ENCODE results near the gene ADAM15.
A peak's percentile ranks its signal among the peaks of the same experiment; 100 is the strongest.

ADAM15 gene

DNA sequence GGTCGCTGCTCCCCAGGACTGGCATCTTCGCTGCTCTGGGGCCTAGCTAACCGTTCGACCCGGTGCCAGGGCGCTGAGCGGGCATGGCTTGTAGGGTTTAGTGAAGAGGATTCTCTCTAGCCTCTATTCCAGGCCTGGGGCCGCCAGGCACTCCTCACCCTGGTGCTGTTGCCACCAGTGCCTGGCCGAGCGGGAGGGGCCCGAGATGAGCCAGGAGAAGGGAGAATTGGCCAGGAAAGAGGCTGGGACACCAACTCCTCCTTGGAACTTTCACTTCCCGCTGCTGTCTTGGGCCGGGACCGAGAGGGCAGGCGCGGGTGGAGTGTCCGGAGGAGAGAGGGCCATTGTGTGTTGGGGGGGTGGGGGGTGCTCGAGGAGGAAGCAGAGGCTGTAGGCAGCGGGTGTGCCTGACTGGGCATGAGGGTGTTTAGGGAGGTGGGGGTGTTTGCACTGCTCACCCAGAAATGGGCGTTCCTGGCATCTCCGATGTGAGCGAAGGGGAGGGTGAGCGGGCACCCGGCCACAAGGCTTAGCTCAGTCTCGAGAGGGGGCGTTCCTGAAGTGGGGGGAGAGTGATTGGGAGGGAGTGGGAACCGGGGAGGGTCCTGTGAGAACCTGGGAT, 772 bp downstream of the ADAM15 start:
- TF ChIP-seq, protein P1, sequence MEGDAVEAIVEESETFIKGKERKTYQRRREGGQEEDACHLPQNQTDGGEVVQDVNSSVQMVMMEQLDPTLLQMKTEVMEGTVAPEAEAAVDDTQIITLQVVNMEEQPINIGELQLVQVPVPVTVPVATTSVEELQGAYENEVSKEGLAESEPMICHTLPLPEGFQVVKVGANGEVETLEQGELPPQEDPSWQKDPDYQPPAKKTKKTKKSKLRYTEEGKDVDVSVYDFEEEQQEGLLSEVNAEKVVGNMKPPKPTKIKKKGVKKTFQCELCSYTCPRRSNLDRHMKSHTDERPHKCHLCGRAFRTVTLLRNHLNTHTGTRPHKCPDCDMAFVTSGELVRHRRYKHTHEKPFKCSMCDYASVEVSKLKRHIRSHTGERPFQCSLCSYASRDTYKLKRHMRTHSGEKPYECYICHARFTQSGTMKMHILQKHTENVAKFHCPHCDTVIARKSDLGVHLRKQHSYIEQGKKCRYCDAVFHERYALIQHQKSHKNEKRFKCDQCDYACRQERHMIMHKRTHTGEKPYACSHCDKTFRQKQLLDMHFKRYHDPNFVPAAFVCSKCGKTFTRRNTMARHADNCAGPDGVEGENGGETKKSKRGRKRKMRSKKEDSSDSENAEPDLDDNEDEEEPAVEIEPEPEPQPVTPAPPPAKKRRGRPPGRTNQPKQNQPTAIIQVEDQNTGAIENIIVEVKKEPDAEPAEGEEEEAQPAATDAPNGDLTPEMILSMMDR (IDR thresholded peaks at IDR 0.05; ENCODE audit: low read depth, low read length, poor library complexity, severe bottlenecking) = no peak
- no peak for TF ChIP-seq EZH2phosphoT487 (IDR thresholded peaks at IDR 0.05; ENCODE audit: borderline replicate concordance, low read length)
- H3F3A ChIP-seq (ENCODE audit: control insufficient read depth, insufficient read depth) = 0 out of 2 replicates have a peak, but pooled peaks cover 3% of the 10 kb centered on the region
- H3K27me3 ChIP-seq (ENCODE audit: control insufficient read depth, low read length) = no peaks in the 10 kb centered on the region
- peak overlapping the region; percentile 81 for H3K4me3 ChIP-seq (ENCODE audit: low read length)
- peaks cover 16% of the 10 kb centered on the region; the same call in 1 of the 2 replicates for H3K36me3 ChIP-seq (ENCODE audit: control insufficient read depth, low read length)
- peaks cover 34% of the 10 kb centered on the region for H3K4me1 ChIP-seq (ENCODE audit: control insufficient read depth, low read length)
- H4K20me1 ChIP-seq (ENCODE audit: control insufficient read depth, insufficient read depth, low read depth, low read length) = no peaks in the 10 kb centered on the region
- peak overlapping the region; percentile 93 for H3K4me2 ChIP-seq (ENCODE audit: low read length)
- no peaks in the 10 kb centered on the region for H3K9me3 ChIP-seq (ENCODE audit: control insufficient read depth, insufficient read depth, low read length)
- no peak overlapping the region for H3K27ac ChIP-seq (ENCODE audit: low read depth, low read length)
- peaks cover 8% of the 10 kb centered on the region for H3K79me2 ChIP-seq (ENCODE audit: control insufficient read depth, low read length)
- H3K9me2 ChIP-seq (replicated peaks; ENCODE audit: control insufficient read depth, low read length) = no peaks in the 10 kb centered on the region

DNA sequence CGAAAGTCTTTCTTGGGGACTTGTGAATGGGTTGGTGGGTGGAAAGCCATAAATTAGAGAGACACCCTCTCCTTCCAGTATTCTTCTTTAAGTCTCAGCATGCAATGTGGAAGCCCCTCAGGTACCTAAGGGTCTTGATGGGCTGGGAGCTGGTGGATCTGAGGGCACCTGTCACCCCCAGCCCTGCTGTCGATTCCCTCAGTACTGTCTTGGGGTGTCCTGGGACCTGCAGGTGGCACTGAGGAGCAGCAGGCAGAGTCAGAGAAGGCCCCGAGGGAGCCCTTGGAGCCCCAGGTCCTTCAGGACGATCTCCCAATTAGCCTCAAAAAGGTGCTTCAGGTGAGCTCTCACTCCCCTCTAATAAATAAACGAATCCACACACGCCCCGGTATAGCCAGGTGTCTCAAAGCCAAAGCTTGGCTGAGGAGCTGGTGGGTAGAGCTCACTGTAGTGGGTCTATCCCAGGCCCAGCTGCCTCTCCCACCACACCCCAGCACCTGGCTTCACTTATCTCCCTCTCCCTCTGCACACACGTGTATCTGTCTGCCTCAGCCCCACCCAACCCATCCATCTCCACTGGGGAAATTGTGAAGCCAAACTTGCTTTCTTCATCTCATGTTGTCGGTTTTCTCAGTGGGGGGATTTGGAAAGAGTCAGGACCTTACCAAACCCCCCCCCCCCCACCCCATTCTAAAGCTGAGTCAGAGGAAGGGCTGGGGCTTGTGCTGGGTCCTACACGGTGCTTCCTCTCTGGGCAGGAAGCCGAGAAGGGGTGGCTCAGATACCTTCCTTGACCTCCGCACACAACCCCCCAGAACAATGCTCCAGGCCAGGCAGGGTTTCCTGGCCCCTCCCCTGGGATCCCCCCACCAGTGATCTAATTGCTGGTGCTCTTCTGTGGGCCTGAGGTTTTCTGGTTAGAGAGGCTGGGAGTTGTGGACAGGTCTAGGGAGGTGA, 1.6 kb downstream of the ADAM15 start:
- Histone ChIP-seq H3K9me3 (ENCODE audit: control insufficient read depth, insufficient read depth, low read length) (no peaks in the 10 kb centered on the region), H3K27ac (ENCODE audit: low read depth, low read length) (no peak overlapping the region), H3K4me3 (ENCODE audit: low read length) (peak overlapping the region; percentile 81), H3K27me3 (ENCODE audit: control insufficient read depth, low read length) (no peaks in the 10 kb centered on the region), H3K4me2 (ENCODE audit: low read length) (peak overlapping the region; percentile 93), H3F3A (ENCODE audit: control insufficient read depth, insufficient read depth) (0 out of 2 replicates have a peak, but pooled peaks cover 3% of the 10 kb centered on the region), H3K36me3 (ENCODE audit: control insufficient read depth, low read length) (peaks cover 21% of the 10 kb centered on the region; the same call in 1 of the 2 replicates), H3K4me1 (ENCODE audit: control insufficient read depth, low read length) (peaks cover 34% of the 10 kb centered on the region), H3K9me2 (replicated peaks; ENCODE audit: control insufficient read depth, low read length) (no peaks in the 10 kb centered on the region), H4K20me1 (ENCODE audit: control insufficient read depth, insufficient read depth, low read depth, low read length) (no peaks in the 10 kb centered on the region), H3K79me2 (ENCODE audit: control insufficient read depth, low read length) (peaks cover 8% of the 10 kb centered on the region)
- no peak for TF ChIP-seq EZH2phosphoT487 (IDR thresholded peaks at IDR 0.05; ENCODE audit: borderline replicate concordance, low read length)
- TF ChIP-seq, protein P1 (IDR thresholded peaks at IDR 0.05; ENCODE audit: low read depth, low read length, poor library complexity, severe bottlenecking) = peak; percentile 49

DNA sequence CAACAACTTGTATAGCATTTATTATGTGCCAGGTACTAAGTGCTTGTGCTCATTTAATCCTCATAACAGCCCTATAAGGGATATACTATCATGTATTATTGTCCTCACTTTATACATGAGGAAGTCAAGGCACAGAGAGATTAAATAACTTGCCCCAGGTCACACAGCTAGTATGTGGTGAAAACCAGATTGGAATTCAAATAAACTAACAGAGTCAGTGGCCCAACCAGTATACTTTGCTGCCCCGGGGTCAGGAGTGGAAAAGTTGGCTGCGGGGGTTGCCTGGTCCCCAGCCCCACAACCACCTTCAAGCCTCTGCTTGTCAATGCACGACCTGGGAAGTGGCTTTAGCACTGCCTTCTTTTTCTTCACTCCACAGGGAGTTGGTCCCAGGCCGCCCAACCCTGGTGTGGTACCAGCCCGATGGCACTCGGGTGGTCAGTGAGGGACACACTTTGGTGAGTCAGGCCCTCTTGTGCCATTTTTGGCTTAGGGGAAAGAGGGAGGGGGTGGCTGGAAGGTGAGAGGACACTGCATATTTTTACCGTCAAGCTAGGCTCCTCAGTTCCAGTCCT, 2.5 kb downstream of the ADAM15 start:
- peaks cover 30% of the 10 kb centered on the region; the same call in 1 of the 2 replicates for H3K36me3 ChIP-seq (ENCODE audit: control insufficient read depth, low read length)
- peak overlapping the region; percentile 93; the same call in 1 of the 2 replicates for H3K4me2 ChIP-seq (ENCODE audit: low read length)

More for the DNA sequence above, 2.5 kb downstream of the ADAM15 start:
- no peak for TF ChIP-seq EZH2phosphoT487 (IDR thresholded peaks at IDR 0.05; ENCODE audit: borderline replicate concordance, low read length)
- TF ChIP-seq, protein P1 (IDR thresholded peaks at IDR 0.05; ENCODE audit: low read depth, low read length, poor library complexity, severe bottlenecking) = no peak
- H3K9me3 ChIP-seq (ENCODE audit: control insufficient read depth, insufficient read depth, low read length) = no peaks in the 10 kb centered on the region
- peaks cover 8% of the 10 kb centered on the region for H3K79me2 ChIP-seq (ENCODE audit: control insufficient read depth, low read length)
- 0 out of 2 replicates have a peak, but pooled peaks cover 3% of the 10 kb centered on the region for H3F3A ChIP-seq (ENCODE audit: control insufficient read depth, insufficient read depth)
- H4K20me1 ChIP-seq (ENCODE audit: control insufficient read depth, insufficient read depth, low read depth, low read length) = no peaks in the 10 kb centered on the region
- no peaks in the 10 kb centered on the region for H3K9me2 ChIP-seq (replicated peaks; ENCODE audit: control insufficient read depth, low read length)
- peaks cover 34% of the 10 kb centered on the region for H3K4me1 ChIP-seq (ENCODE audit: control insufficient read depth, low read length)
- H3K4me3 ChIP-seq (ENCODE audit: low read length) = no peak overlapping the region
- H3K27ac ChIP-seq (ENCODE audit: low read depth, low read length) = no peak overlapping the region
- H3K27me3 ChIP-seq (ENCODE audit: control insufficient read depth, low read length) = no peaks in the 10 kb centered on the region

Measured in DOHH2 (cell line).